T-helper 22 cell (primary cell): ENCODE data around the gene DECR2.
"Not testable (repeated sequence)": the region's sequence is repeated elsewhere in the genome, so short reads cannot be mapped to it uniquely, and the experiment has no call there.

Experiments used
- DNase-seq: peaks from one replicate; pipeline ENCODE4 v3.0.0-alpha.2; 2020; ENCODE audit warnings: low read depth

DECR2 gene

GRCh38 chr16:379183-379960 is 22.3 kb upstream of the DECR2 start:
- DNase-seq, result no peak

GRCh38 chr16:379961-380761 is 21.5 kb upstream of the DECR2 start:
- no peak for DNase-seq

DNA sequence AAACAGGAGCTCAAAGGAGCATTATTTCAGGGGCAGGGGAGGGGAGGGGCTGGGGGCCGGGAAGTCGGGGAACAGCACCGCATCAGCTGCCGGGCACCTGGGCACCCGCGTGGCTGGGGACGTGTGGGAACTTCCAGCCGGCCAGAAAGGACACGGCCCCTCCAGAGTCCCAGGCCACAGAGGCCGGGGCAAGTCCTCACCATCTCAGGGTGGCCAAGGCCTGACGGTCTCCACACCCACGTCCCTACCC is 21.0 kb upstream of the DECR2 start:
- DNase-seq, result no peak

- DNase-seq, result no peak
Observed at GRCh38 chr16:381012-381788, 20.5 kb upstream of the DECR2 start.

GRCh38 chr16:381789-382717 is 19.6 kb upstream of the DECR2 start, which contains the start of gene PGAP6:
Gene PGAP6 (minus strand): TSS chr16:381978. CDS start chr16:381821, 157 bp downstream.
- peak; percentile 56 for DNase-seq

DNA sequence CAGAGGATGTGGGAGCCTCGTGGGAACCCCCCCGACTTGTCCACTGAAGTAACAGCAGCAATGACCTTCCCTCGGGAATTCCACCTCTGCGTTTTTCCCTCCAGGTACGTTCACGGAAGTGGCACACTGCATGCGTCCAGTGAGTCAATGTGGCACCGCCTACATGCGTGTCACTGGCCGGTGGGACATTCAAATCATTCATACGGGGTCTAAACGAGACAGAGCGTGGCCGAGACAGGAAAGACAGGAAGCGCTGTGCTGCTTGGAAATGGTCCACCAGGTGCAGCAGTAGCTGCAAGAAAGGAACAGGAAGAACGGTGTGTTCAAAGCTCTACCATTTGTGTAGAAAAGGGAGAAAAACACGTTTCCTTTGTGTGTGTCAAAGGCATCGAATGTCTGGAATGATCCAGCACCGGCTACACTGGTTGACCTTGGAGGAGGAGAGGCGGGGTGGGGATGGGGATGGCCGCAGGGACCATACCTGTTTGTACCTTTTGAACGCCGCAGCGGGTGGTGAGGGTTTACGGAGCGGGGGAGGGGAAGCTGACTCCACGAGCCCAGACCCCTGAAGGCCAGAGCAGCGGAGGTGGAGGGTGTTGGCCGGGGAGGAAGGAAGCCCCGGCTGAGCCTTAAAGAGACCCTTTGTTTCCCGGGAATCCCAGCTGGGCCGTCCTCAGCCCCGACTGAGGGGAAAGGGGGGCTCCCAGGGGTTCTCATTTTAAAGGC is 18.2 kb upstream of the DECR2 start:
- peak; percentile 59 for DNase-seq

DNA sequence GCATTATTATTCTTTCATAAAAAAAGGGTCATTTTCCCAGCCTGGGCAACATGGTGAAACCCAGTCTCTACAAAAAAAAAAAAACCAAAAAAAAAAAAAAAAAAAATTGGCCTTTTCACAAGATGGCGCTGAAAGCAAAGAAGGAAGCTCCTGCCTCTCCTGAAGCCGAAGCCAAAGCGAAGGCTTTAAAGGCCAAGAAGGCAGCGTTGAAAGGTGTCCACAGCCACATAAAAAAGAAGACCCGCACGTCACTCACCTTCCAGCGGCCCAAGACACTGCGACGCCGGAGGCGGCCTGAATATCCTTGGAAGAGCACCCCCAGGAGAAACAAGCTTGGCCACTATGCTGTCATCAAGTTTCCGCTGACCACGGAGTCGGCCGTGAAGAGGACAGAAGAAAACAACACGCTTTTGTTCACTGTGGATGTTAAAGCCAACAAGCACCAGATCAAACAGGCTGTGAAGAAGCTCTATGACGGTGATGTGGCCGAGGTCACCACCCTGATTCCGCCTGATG is 15.0 kb upstream of the DECR2 start:
- DNase-seq, result no peak

- DNase-seq, result not testable (repeated sequence)
Observed at GRCh38 chr16:387761-388666, 13.7 kb upstream of the DECR2 start.

GRCh38 chr16:389352-389751 is 12.3 kb upstream of the DECR2 start:
- DNase-seq, result no peak

GRCh38 chr16:391885-392335 is 9.8 kb upstream of the DECR2 start:
- peak; percentile 29 for DNase-seq

- DNase-seq, result no peak
Observed at GRCh38 chr16:392450-393030, 9.1 kb upstream of the DECR2 start.

GRCh38 chr16:396199-396598 is 5.5 kb upstream of the DECR2 start:
- DNase-seq, result no peak

DNA sequence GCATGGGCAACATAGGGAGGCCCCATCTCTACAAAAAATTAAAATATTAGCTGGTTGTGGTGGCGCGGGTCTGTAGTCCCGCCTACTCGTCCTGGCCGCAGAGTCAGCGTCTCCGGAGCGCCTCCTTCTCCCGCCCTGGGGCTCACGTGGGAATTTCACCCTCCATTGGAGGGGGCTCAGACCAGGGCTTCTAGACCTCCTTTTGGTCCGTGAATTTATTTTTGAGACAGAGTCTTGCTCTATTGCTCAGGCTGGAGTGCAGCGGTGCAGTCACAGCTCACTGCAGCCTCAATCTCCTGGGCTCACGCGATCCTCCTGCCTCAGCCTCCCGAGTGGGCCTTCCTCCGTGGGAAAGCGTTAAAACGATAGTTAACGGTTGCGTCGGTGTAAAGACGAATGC is 5.1 kb upstream of the DECR2 start:
- DNase-seq, result no peak

GRCh38 chr16:397135-397661 is 4.5 kb upstream of the DECR2 start, which contains the start of gene NME4:
Gene NME4 (plus strand): TSS chr16:397199. CDS start chr16:397223, 24 bp downstream.
- DNase-seq, result no peak

- no peak for DNase-seq
Observed at GRCh38 chr16:397736-398332, 3.9 kb upstream of the DECR2 start.

DNA sequence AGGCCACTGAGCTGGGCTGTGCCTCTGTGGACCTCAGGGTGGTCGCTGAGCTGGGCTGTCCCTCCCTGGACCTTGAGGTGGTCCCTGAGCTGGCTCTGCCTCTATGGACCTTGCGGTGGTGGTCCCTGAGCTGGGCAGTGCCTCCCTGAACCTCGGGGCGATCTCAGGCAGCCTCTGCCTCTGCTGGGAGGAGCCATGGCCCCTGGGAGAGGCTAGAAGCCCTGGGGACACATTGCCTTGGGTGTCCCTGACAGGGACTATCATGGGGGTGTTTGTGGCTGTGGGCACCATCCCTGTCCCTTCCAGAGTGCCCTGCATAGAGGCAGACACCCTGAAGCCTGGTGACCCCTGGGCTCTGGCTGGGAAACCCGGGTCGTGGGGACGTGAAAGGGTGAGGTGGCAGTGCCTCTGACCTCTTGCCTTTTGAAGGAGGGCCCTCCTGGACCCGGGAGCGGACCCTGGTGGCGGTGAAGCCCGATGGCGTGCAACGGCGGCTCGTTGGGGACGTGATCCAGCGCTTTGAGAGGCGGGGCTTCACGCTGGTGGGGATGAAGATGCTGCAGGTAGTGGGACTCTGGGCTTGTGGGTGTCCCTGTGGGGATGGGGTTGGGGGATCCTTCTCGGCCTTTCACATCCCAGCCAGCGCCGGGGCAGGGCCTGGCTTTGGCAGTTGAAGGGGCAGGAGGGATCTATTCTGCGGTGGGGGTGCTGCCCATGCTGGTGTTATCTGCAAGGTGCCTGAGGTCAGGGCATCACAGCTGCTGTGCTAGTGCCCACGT is 2.9 kb upstream of the DECR2 start:
- no peak for DNase-seq

- DNase-seq, result no peak
Observed at GRCh38 chr16:399340-400019, 2.2 kb upstream of the DECR2 start.
